Measurements from ENCODE around the gene SHLD2. TPM values are rescaled to one million over a fixed set of nuclear protein-coding genes. Genes with fewer than 3 reads are reported as not detected.
"Not testable (repeated sequence)": the region's sequence is repeated elsewhere in the genome, so short reads cannot be mapped to it uniquely, and the experiment has no call there.

SHLD2 gene
- total RNA-seq, 2 donors from 2014 or later, result 30.0 to 30.5 TPM

DNA sequence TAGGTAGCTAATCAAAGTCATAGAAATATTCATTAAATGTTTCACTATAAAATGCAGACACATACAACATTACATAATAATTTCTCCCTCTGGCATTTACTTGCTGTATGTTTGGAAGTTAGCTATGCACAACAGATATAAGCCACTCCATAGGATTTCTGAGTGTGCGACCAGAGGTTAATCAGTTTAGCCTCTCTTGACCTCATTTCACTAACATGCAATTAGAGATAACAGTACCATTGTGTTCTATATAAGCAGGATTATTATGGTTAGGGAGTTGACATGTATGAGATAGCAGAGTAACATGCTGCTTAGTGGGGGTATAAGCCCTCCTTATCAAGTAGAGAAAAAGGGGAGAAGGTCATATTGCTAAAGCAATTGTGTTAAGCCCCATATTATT lies 26.7 kb upstream of the SHLD2 start:
- Mint-ChIP-seq H3K27me3 (ENCODE audit: insufficient read depth) (no peaks in the 10 kb centered on the region), H3K27ac (no peak overlapping the region), H3K4me1 (peaks cover 2% of the 10 kb centered on the region), H3K36me3 (ENCODE audit: low read depth) (peaks cover 75% of the 10 kb centered on the region), H3K9me3 (no peaks in the 10 kb centered on the region), H3K4me3 (no peak overlapping the region)
- no peaks in the 10 kb centered on the region for H3K4me1 ChIP-seq (ENCODE audit: control insufficient read depth, insufficient read depth, low read length)
- no peaks in the 10 kb centered on the region for H3K27me3 ChIP-seq (ENCODE audit: control insufficient read depth, insufficient read depth, low read length, poor library complexity, severe bottlenecking)
- TF ChIP-seq, protein P1, sequence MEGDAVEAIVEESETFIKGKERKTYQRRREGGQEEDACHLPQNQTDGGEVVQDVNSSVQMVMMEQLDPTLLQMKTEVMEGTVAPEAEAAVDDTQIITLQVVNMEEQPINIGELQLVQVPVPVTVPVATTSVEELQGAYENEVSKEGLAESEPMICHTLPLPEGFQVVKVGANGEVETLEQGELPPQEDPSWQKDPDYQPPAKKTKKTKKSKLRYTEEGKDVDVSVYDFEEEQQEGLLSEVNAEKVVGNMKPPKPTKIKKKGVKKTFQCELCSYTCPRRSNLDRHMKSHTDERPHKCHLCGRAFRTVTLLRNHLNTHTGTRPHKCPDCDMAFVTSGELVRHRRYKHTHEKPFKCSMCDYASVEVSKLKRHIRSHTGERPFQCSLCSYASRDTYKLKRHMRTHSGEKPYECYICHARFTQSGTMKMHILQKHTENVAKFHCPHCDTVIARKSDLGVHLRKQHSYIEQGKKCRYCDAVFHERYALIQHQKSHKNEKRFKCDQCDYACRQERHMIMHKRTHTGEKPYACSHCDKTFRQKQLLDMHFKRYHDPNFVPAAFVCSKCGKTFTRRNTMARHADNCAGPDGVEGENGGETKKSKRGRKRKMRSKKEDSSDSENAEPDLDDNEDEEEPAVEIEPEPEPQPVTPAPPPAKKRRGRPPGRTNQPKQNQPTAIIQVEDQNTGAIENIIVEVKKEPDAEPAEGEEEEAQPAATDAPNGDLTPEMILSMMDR (conservative IDR thresholded peaks at IDR 0.05), result no peak
- peaks cover 78% of the 10 kb centered on the region for H3K36me3 ChIP-seq (ENCODE audit: control insufficient read depth, insufficient read depth, low read length)
- no peak overlapping the region for H3K4me3 ChIP-seq (ENCODE audit: low read length)
- DNase-seq, result no peak
- H3K27ac ChIP-seq (ENCODE audit: low read depth, low read length), result no peak overlapping the region
- 78% methylated on average over 1 of the region's 1 CpG; no CpG with 5 or more reads in 1 of the 2 experiments for WGBS, 2 experiments (ENCODE audit: insufficient coverage in 1 of 2, insufficient read length in 1 of 2)
- H3K9me3 ChIP-seq (ENCODE audit: control insufficient read depth, low read length), result no peaks in the 10 kb centered on the region
- no peak overlapping the region for H3K9ac ChIP-seq (ENCODE audit: extremely low read depth, low read length, poor library complexity, severe bottlenecking)

DNA sequence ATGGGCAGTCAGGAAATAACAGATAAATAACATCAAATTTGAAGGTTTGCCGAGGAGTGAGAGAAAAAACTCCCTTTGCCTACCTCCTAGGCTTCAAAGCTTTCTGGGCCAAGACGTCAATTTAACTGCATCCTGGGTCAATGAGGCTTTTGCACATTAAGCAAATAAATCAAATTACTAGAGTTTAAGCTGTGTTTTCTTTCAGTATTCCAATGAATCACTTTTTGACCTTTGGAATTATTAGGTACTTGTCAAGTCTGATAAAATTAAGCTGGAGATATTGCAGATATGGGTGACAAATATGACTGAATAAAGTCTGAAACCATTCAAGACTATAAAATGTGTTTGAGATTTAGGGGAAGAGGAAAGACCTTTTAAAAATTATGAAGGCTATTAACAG lies 22.6 kb upstream of the SHLD2 start:
- Mint-ChIP-seq H3K9me3 (no peaks in the 10 kb centered on the region), H3K36me3 (ENCODE audit: low read depth) (peaks cover 62% of the 10 kb centered on the region), H3K4me3 (no peak overlapping the region), H3K27me3 (ENCODE audit: insufficient read depth) (no peaks in the 10 kb centered on the region), H3K4me1 (peaks cover 2% of the 10 kb centered on the region), H3K27ac (no peak overlapping the region)
- H3K36me3 ChIP-seq (ENCODE audit: control insufficient read depth, insufficient read depth, low read length), result peaks cover 74% of the 10 kb centered on the region
- no peak for DNase-seq
- TF ChIP-seq, protein P1 (conservative IDR thresholded peaks at IDR 0.05), result no peak
- no peak overlapping the region for H3K9ac ChIP-seq (ENCODE audit: extremely low read depth, low read length, poor library complexity, severe bottlenecking)
- no peaks in the 10 kb centered on the region for H3K9me3 ChIP-seq (ENCODE audit: control insufficient read depth, low read length)
- no peak overlapping the region for H3K27ac ChIP-seq (ENCODE audit: low read depth, low read length)
- WGBS, 2 experiments (ENCODE audit: insufficient coverage in 1 of 2, insufficient read length in 1 of 2), result 94 to 100% methylated on average over 1 to 2 of the region's 2 CpGs
- no peaks in the 10 kb centered on the region for H3K4me1 ChIP-seq (ENCODE audit: control insufficient read depth, insufficient read depth, low read length)
- no peaks in the 10 kb centered on the region for H3K27me3 ChIP-seq (ENCODE audit: control insufficient read depth, insufficient read depth, low read length, poor library complexity, severe bottlenecking)
- H3K4me3 ChIP-seq (ENCODE audit: low read length), result no peak overlapping the region

DNA sequence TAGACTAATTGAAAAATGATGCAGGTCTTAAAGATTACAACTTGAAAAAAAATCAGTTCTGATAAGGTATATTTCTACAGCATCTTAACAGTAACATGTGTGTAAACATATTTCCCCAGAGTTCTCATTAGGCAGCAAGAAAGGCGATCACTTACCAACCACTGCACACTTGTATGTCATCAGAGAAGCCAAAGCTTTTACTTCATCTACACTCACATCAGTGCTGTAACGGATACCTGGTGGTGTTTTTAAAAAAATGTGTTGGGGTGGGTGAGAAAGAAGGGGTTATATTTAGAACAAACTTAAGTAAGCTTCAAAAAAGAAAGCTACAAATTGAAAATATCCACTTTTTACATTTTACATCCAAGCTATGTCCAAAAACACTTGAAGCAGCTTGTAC lies 18.6 kb upstream of the SHLD2 start:
- not testable (repeated sequence) for H3K27me3 ChIP-seq (ENCODE audit: control insufficient read depth, insufficient read depth, low read length, poor library complexity, severe bottlenecking); H3K27me3 Mint-ChIP-seq (ENCODE audit: insufficient read depth); H3K27ac ChIP-seq (ENCODE audit: low read depth, low read length); H3K4me3 ChIP-seq (ENCODE audit: low read length); H3K9ac ChIP-seq (ENCODE audit: extremely low read depth, low read length, poor library complexity, severe bottlenecking); H3K4me3 Mint-ChIP-seq; H3K4me1 Mint-ChIP-seq; H3K27ac Mint-ChIP-seq; DNase-seq; H3K4me1 ChIP-seq (ENCODE audit: control insufficient read depth, insufficient read depth, low read length)
- 93% methylated on average over 1 of the region's 2 CpGs; no CpG with 5 or more reads in 1 of the 2 experiments for WGBS, 2 experiments (ENCODE audit: insufficient coverage in 1 of 2, insufficient read length in 1 of 2)
- Mint-ChIP-seq H3K36me3 (ENCODE audit: low read depth) (peaks cover 54% of the 10 kb centered on the region), H3K9me3 (peaks cover 15% of the 10 kb centered on the region)
- H3K36me3 ChIP-seq (ENCODE audit: control insufficient read depth, insufficient read depth, low read length), result peaks cover 50% of the 10 kb centered on the region
- H3K9me3 ChIP-seq (ENCODE audit: control insufficient read depth, low read length), result peaks cover 16% of the 10 kb centered on the region

Data from endodermal cell (in vitro differentiated cells).